Neural cell (in vitro differentiated cells): ENCODE data around the gene MGAT5.

Source experiments
- TF ChIP-seq, protein P1 (sequence below): fragments of 450-650 bp; IDR thresholded peaks from 2 replicates; pipeline ENCODE4 v1.5.1; 2014; ENCODE audit warnings: antibody characterized with exemption, mild to moderate bottlenecking, moderate library complexity; ENCODE audit not compliant: poor library complexity, severe bottlenecking
- TF ChIP-seq, protein P2 (sequence below): IDR thresholded peaks from 2 replicates; pipeline ENCODE4 v1.6.1; 2012; ENCODE audit warnings: borderline replicate concordance

DNA sequence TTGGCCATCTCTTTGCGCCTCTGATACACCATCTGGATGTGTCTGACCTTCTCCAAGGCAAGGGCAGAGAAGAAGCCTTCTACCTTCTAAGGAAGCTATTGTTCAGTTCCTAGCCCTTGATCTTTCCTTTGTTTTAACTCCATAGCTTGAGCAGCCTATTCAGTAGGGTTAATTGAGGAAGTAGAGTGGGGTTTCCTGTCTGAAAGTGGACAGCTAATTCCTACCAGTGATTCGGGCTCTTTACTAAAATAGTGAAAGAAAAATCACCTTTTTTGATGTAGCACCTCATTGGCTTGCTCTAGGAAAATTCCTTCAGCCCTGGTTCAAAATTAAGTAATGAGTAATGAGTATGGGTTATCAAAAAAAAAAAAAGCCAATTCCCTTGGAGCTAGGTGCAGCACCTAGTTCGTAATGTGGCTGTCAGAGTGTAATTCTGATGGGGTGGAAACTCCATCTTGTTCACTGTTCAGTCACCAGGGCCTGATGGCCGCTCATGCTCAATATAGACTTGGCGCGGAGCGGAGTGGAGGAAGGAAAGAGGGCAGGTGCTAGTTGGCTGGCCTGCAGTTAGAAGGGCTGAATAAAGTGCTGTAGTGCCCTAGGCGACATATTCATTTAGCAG, 2.9 kb upstream of the MGAT5 start:
- TF ChIP-seq, protein P1, sequence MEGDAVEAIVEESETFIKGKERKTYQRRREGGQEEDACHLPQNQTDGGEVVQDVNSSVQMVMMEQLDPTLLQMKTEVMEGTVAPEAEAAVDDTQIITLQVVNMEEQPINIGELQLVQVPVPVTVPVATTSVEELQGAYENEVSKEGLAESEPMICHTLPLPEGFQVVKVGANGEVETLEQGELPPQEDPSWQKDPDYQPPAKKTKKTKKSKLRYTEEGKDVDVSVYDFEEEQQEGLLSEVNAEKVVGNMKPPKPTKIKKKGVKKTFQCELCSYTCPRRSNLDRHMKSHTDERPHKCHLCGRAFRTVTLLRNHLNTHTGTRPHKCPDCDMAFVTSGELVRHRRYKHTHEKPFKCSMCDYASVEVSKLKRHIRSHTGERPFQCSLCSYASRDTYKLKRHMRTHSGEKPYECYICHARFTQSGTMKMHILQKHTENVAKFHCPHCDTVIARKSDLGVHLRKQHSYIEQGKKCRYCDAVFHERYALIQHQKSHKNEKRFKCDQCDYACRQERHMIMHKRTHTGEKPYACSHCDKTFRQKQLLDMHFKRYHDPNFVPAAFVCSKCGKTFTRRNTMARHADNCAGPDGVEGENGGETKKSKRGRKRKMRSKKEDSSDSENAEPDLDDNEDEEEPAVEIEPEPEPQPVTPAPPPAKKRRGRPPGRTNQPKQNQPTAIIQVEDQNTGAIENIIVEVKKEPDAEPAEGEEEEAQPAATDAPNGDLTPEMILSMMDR: no peak
- TF ChIP-seq, protein P2, sequence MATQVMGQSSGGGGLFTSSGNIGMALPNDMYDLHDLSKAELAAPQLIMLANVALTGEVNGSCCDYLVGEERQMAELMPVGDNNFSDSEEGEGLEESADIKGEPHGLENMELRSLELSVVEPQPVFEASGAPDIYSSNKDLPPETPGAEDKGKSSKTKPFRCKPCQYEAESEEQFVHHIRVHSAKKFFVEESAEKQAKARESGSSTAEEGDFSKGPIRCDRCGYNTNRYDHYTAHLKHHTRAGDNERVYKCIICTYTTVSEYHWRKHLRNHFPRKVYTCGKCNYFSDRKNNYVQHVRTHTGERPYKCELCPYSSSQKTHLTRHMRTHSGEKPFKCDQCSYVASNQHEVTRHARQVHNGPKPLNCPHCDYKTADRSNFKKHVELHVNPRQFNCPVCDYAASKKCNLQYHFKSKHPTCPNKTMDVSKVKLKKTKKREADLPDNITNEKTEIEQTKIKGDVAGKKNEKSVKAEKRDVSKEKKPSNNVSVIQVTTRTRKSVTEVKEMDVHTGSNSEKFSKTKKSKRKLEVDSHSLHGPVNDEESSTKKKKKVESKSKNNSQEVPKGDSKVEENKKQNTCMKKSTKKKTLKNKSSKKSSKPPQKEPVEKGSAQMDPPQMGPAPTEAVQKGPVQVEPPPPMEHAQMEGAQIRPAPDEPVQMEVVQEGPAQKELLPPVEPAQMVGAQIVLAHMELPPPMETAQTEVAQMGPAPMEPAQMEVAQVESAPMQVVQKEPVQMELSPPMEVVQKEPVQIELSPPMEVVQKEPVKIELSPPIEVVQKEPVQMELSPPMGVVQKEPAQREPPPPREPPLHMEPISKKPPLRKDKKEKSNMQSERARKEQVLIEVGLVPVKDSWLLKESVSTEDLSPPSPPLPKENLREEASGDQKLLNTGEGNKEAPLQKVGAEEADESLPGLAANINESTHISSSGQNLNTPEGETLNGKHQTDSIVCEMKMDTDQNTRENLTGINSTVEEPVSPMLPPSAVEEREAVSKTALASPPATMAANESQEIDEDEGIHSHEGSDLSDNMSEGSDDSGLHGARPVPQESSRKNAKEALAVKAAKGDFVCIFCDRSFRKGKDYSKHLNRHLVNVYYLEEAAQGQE: no peak
